Activated naive CD4-positive, alpha-beta T cell treated with Interleukin-2 at 50 U/mL for 16 hours (primary cell): Measurements from ENCODE around the gene DEFB124.
"Not testable (repeated sequence)": the region's sequence is repeated elsewhere in the genome, so short reads cannot be mapped to it uniquely, and the experiment has no call there.

Experiments
- DNase-seq: peaks from one replicate; pipeline ENCODE4 v3.0.0-alpha.2; 2020

The DEFB124 gene

GRCh38 chr20:31474758-31475427 lies at the start of gene DEFB124, which contains the start of gene REM1:
Gene DEFB124, minus strand, starts transcription at chr20:31475127. Its CDS starts 2,114 bp downstream, at chr20:31473013.
Gene REM1, plus strand, starts transcription at chr20:31475288. Its CDS starts 1,158 bp downstream, at chr20:31476446.
- no peak for DNase-seq

GRCh38 chr20:31523361-31524283 lies 48.7 kb upstream of the DEFB124 start:
- DNase-seq = no peak

- no peak for DNase-seq
These were observed 47.8 kb upstream of the DEFB124 start for GRCh38 chr20:31522731-31523130.

GRCh38 chr20:31521267-31521666 lies 46.3 kb upstream of the DEFB124 start:
- DNase-seq = not testable (repeated sequence)

- DNase-seq = no peak
These were observed 42.4 kb upstream of the DEFB124 start for GRCh38 chr20:31517373-31517772.

- peak; percentile 18 for DNase-seq
These were observed 41.7 kb upstream of the DEFB124 start for GRCh38 chr20:31516651-31517050.

- DNase-seq = no peak
These were observed 41.2 kb upstream of the DEFB124 start for GRCh38 chr20:31516166-31516565.

- DNase-seq = peak; percentile 2
These were observed 40.8 kb upstream of the DEFB124 start for GRCh38 chr20:31515775-31516107.

- no peak for DNase-seq
These were observed 40.3 kb upstream of the DEFB124 start for GRCh38 chr20:31515072-31515774.

- DNase-seq = peak; percentile 88
These were observed 39.5 kb upstream of the DEFB124 start, which contains the start of gene HM13 for GRCh38 chr20:31514154-31515071. Gene HM13, plus strand, starts transcription at chr20:31514442. Its CDS starts 110 bp downstream, at chr20:31514552.

GRCh38 chr20:31508517-31509244 lies 33.8 kb upstream of the DEFB124 start:
- DNase-seq = no peak

GRCh38 chr20:31505903-31506302 lies 31.0 kb upstream of the DEFB124 start:
- no peak for DNase-seq

- peak; percentile 76 for DNase-seq
These were observed 28.2 kb upstream of the DEFB124 start for GRCh38 chr20:31502884-31503673.

- DNase-seq = no peak
These were observed 25.6 kb upstream of the DEFB124 start for GRCh38 chr20:31500527-31500926.

GRCh38 chr20:31497838-31498540 lies 23.1 kb upstream of the DEFB124 start:
- DNase-seq = no peak

- DNase-seq = no peak
These were observed 21.9 kb upstream of the DEFB124 start for GRCh38 chr20:31496761-31497295.

GRCh38 chr20:31494131-31494530 lies 19.2 kb upstream of the DEFB124 start:
- DNase-seq = no peak

GRCh38 chr20:31490752-31491151 lies 15.8 kb upstream of the DEFB124 start:
- DNase-seq = no peak

- no peak for DNase-seq
These were observed 14.2 kb upstream of the DEFB124 start for GRCh38 chr20:31489152-31489551.

- DNase-seq = no peak
These were observed 13.2 kb upstream of the DEFB124 start for GRCh38 chr20:31488115-31488514.
